ENCODE results near the gene ADAMTSL4. TPM values are rescaled to one million over a fixed set of nuclear protein-coding genes. Genes with fewer than 3 reads are reported as not detected.

The ADAMTSL4 gene
- total and polyA plus RNA-seq, 9 of the 15 experiments (the other 6 are each of a cell fraction or from before 2014, with no cell fraction given): 12.7 to 212 (median 35.6) TPM

- TF ChIP-seq ZBTB33 (CRISPR knock-in tag; IDR thresholded peaks at IDR 0.05): peak; percentile 37; the same call in 1 of the 2 replicates
- TF ChIP-seq DACH1 (IDR thresholded peaks at IDR 0.05; ENCODE audit: partially characterized antibody): no peak
- TF ChIP-seq ZNF134 (CRISPR knock-in tag; conservative IDR thresholded peaks at IDR 0.05): no peak
- TF ChIP-seq EP300 (IDR thresholded peaks at IDR 0.05; ENCODE audit: low read length): peak; percentile 69; the same call in 1 of the 2 replicates
- no peak for TF ChIP-seq U2AF2 (optimal IDR thresholded peaks at IDR 0.05; ENCODE audit: low read depth, low read length)
- TF ChIP-seq BACH1 (tag; IDR thresholded peaks at IDR 0.05): no peak
- peak; percentile 99 for TF ChIP-seq SRF (CRISPR knock-in tag; IDR thresholded peaks at IDR 0.05)
- TF ChIP-seq CAMTA2 (CRISPR knock-in tag; conservative IDR thresholded peaks at IDR 0.05): no peak
- TF ChIP-seq MAZ (CRISPR knock-in tag; conservative IDR thresholded peaks at IDR 0.05 in 1 of 2, IDR thresholded peaks at IDR 0.05 in 1 of 2): peak; percentile 59 to 67; a peak in 2 of 4 replicates
- TF ChIP-seq FOSL1 (tag; conservative IDR thresholded peaks at IDR 0.05): no peak
- no peak for TF ChIP-seq CREBBP (IDR thresholded peaks at IDR 0.05; ENCODE audit: low read depth, low read length)
- TF ChIP-seq MITF (IDR thresholded peaks at IDR 0.05): no peak
- peak; percentile 97 for TF ChIP-seq SMAD1 (IDR thresholded peaks at IDR 0.05; ENCODE audit: low read depth, low read length, partially characterized antibody)
- TF ChIP-seq NFXL1 (CRISPR knock-in tag; IDR thresholded peaks at IDR 0.05): no peak
- no peak for TF ChIP-seq ZNF707 (CRISPR knock-in tag; conservative IDR thresholded peaks at IDR 0.05)
- TF ChIP-seq HEY1 (CRISPR knock-in tag; IDR thresholded peaks at IDR 0.05; ENCODE audit: borderline replicate concordance): peak; percentile 66
- TF ChIP-seq ZNF766 (CRISPR knock-in tag; conservative IDR thresholded peaks at IDR 0.05): peak; percentile 55; the same call in 1 of the 2 replicates
- no peak for TF ChIP-seq MCM3 (IDR thresholded peaks at IDR 0.05)
- no peak for TF ChIP-seq CHD2 (IDR thresholded peaks at IDR 0.05; ENCODE audit: low read depth, low read length)
- no peak for TF ChIP-seq CCAR2 (IDR thresholded peaks at IDR 0.05; ENCODE audit: low read depth, low read length)
- no peak for TF ChIP-seq ZC3H8 (IDR thresholded peaks at IDR 0.05)
- peak; percentile 43; the same call in 1 of the 2 replicates for TF ChIP-seq DMBX1 (CRISPR knock-in tag; IDR thresholded peaks at IDR 0.05; ENCODE audit: borderline replicate concordance)
- TF ChIP-seq RBFOX2 (IDR thresholded peaks at IDR 0.05; ENCODE audit: low read depth, low read length): peak; percentile 99
- no peak for TF ChIP-seq NELFE (IDR thresholded peaks at IDR 0.05; ENCODE audit: insufficient read depth, insufficient read length)
- peak; percentile 98 for TF ChIP-seq RBM22 (IDR thresholded peaks at IDR 0.05; ENCODE audit: low read depth, low read length, poor library complexity, severe bottlenecking)
Observed at GRCh38 chr1:150579110-150579944, 30.1 kb downstream of the ADAMTSL4 start, which contains the start of gene MCL1 (continued).

All from K562 (cell line).